H1 (cell line): ENCODE measurements around the gene HOXC5.
A peak's percentile ranks its signal among the peaks of the same experiment; 100 is the strongest.

Experiments
- ASH2L ChIP-seq: fragments of 200-600, 300-600 bp; sonication (generic); IDR thresholded peaks from one replicate; pipeline ENCODE4 v1.7.1; 2017; ENCODE audit warnings: low read length
- CHD1 ChIP-seq: IDR thresholded peaks from 2 replicates; pipeline ENCODE4 v1.6.1; 2012; ENCODE audit warnings: low read depth, low read length, improper control_type of control experiment
- CREB1 ChIP-seq: IDR thresholded peaks from 2 replicates; pipeline ENCODE4 v1.6.1; 2012; ENCODE audit warnings: inconsistent platforms
- CTCF ChIP-seq, 3 experiments: IDR thresholded peaks; 1 replicate in 2 of 3; 2 replicates in 1 of 3; pipeline versions ENCODE4 v1.5.1 to v1.6.1; 2011; ENCODE audit warnings: low read length in 3 of 3, mild to moderate bottlenecking in 3 of 3, inconsistent platforms in 2 of 3, low read depth in 1 of 3, moderate library complexity in 1 of 3; ENCODE audit not compliant: insufficient read depth in 1 of 3; ENCODE audit errors: control extremely low read depth in 1 of 3
- EP300 ChIP-seq, 2 experiments: IDR thresholded peaks; 1 replicate in 1 of 2; 2 replicates in 1 of 2; pipeline ENCODE4 v1.6.1; 2011 to 2012; ENCODE audit warnings: low read depth in 2 of 2, low read length in 2 of 2, mild to moderate bottlenecking in 2 of 2, borderline replicate concordance in 1 of 2, inconsistent platforms in 1 of 2, moderate library complexity in 1 of 2
- EZH2 ChIP-seq: fragments of 200-600 bp; sonication (generic); IDR thresholded peaks from 2 replicates; pipeline ENCODE4 v1.7.1; 2012; ENCODE audit warnings: low read depth, mild to moderate bottlenecking, moderate library complexity, low read length, inconsistent platforms; ENCODE audit not compliant: severe bottlenecking
- FOSL1 ChIP-seq: IDR thresholded peaks from 2 replicates; pipeline ENCODE4 v1.6.1; 2011; ENCODE audit warnings: mild to moderate bottlenecking, low read depth, low read length, moderate library complexity; ENCODE audit not compliant: insufficient read depth
- KDM1A ChIP-seq: fragments of 200-600, 300-600 bp; sonication (generic); IDR thresholded peaks from 2 replicates; pipeline ENCODE4 v1.7.1; 2016; ENCODE audit warnings: mild to moderate bottlenecking, low read length, borderline replicate concordance
- POLR2A ChIP-seq, 2 experiments: IDR thresholded peaks; 1 replicate in 1 of 2; 2 replicates in 1 of 2; pipeline ENCODE4 v1.6.1; 2011; ENCODE audit warnings: low read depth in 2 of 2, low read length in 2 of 2, mild to moderate bottlenecking in 2 of 2; ENCODE audit errors: control extremely low read depth in 1 of 2
- POLR2AphosphoS5 ChIP-seq: IDR thresholded peaks from 2 replicates; pipeline ENCODE4 v1.6.1; 2011; ENCODE audit warnings: low read depth, low read length
- TBP ChIP-seq: IDR thresholded peaks from 2 replicates; pipeline ENCODE4 v1.6.1; 2011; ENCODE audit warnings: low read depth, low read length, improper control_type of control experiment

- TF ChIP-seq ASH2L (no peak), CREB1 (no peak), CTCF (IDR thresholded peaks at IDR 0.05; ENCODE audit: control extremely low read depth in 1 of 3, insufficient read depth in 1 of 3, low read depth in 1 of 3, low read length in 3 of 3) (no peak), TBP (no peak), POLR2AphosphoS5 (no peak), POLR2A (IDR thresholded peaks at IDR 0.05; ENCODE audit: control extremely low read depth in 1 of 2, low read depth in 2 of 2, low read length in 2 of 2) (no peak), FOSL1 (no peak), EP300 (IDR thresholded peaks at IDR 0.05; ENCODE audit: borderline replicate concordance in 1 of 2, low read depth in 2 of 2, low read length in 2 of 2) (no peak), CHD1 (no peak), EZH2 (peak; percentile 80), KDM1A (no peak)
Observed at GRCh38 chr12:54036620-54037359, 3.9 kb downstream of the HOXC5 start.
